HEK293 (cell line): ENCODE results near the gene PRKG2.

Experiments
- CTCF ChIA-PET: fragments of 350-600 bp; formaldehyde crosslinking; extraction: SDS; loops from one replicate; lab custom pipeline; 2021; ENCODE audit warnings: antibody characterized with exemption; lab: Yijun Ruan, JAX
- POLR2A ChIA-PET: fragments of 300-600 bp; formaldehyde crosslinking; extraction: SDS; loops from one replicate; lab custom pipeline; 2020; ENCODE audit warnings: antibody characterized with exemption, inconsistent platforms; lab: Yijun Ruan, JAX
- H3K27ac ChIP-seq: fragments of 200-500 bp; sonication (Bioruptor generic); 2 replicates; pipeline ENCODE4 v1.5.1; 2014; ENCODE audit warnings: low read depth, low read length, control low read depth, inconsistent platforms; ENCODE audit errors: extremely low read depth
- H3K36me3 ChIP-seq, 2 experiments: fragments of 200-500 bp in 1 of 2; sonication (Bioruptor generic) in 1 of 2; 1 replicate in 1 of 2; 2 replicates in 1 of 2; pipeline ENCODE4 v1.5.1; 2014 to 2017; ENCODE audit warnings: inconsistent platforms in 2 of 2, low read length in 2 of 2; ENCODE audit not compliant: control insufficient read depth in 2 of 2, insufficient read depth in 1 of 2
- H3K4me1 ChIP-seq: fragments of 200-500 bp; sonication (Bioruptor generic); 2 replicates; pipeline ENCODE4 v1.5.1; 2014; ENCODE audit warnings: mild to moderate bottlenecking, low read length, inconsistent platforms; ENCODE audit not compliant: control insufficient read depth, insufficient read depth
- H3K4me3 ChIP-seq: 2 replicates; pipeline ENCODE4 v1.5.1; 2011; ENCODE audit warnings: low read depth, mild to moderate bottlenecking, control low read depth, low read length, moderate library complexity
- H3K9me3 ChIP-seq: fragments of 200-500 bp; sonication (Bioruptor generic); 2 replicates; pipeline ENCODE4 v1.5.1; 2014; ENCODE audit warnings: low read depth, low read length, inconsistent platforms; ENCODE audit not compliant: control insufficient read depth, insufficient read depth
- BCL11B ChIP-seq: fragments of 450-650 bp; formaldehyde crosslinking; IDR thresholded peaks from 2 replicates; pipeline ENCODE4 v1.5.1; 2016; ENCODE audit warnings: low read depth, missing biosample characterization, missing genetic modification characterization
- KLF10 ChIP-seq: fragments of 450-650 bp; IDR thresholded peaks from 2 replicates; pipeline ENCODE4 v1.5.1; 2018; ENCODE audit warnings: missing biosample characterization, mild to moderate bottlenecking, missing genetic modification characterization
- MYNN ChIP-seq: fragments of 450-650 bp; formaldehyde crosslinking; IDR thresholded peaks from 2 replicates; pipeline ENCODE4 v1.5.1; 2016; ENCODE audit warnings: missing biosample characterization, missing genetic modification characterization, borderline replicate concordance
- SCRT1 ChIP-seq: fragments of 450-650 bp; formaldehyde crosslinking; IDR thresholded peaks from 2 replicates; pipeline ENCODE4 v1.5.1; 2016; ENCODE audit warnings: missing biosample characterization, missing genetic modification characterization, borderline replicate concordance
- TCF7L2 ChIP-seq: IDR thresholded peaks from 2 replicates; pipeline ENCODE4 v1.6.1; 2011; ENCODE audit warnings: low read depth, mild to moderate bottlenecking, inconsistent platforms, low read length, moderate library complexity, borderline replicate concordance
- ZBTB17 ChIP-seq: fragments of 450-650 bp; formaldehyde crosslinking; IDR thresholded peaks from 2 replicates; pipeline ENCODE4 v1.5.1; 2016; ENCODE audit warnings: missing biosample characterization, missing genetic modification characterization
- ZBTB21 ChIP-seq: fragments of 450-650 bp; formaldehyde crosslinking; IDR thresholded peaks from 2 replicates; pipeline ENCODE4 v1.5.1; 2017; ENCODE audit warnings: missing biosample characterization, missing genetic modification characterization
- ZIC2 ChIP-seq: fragments of 450-650 bp; formaldehyde crosslinking; IDR thresholded peaks from 2 replicates; pipeline ENCODE4 v1.5.1; 2016; ENCODE audit warnings: missing biosample characterization, missing genetic modification characterization
- ZNF155 ChIP-seq: fragments of 450-650 bp; formaldehyde crosslinking; IDR thresholded peaks from 2 replicates; pipeline ENCODE4 v1.5.1; 2016; ENCODE audit warnings: missing biosample characterization, missing genetic modification characterization
- ZNF16 ChIP-seq: fragments of 450-650 bp; formaldehyde crosslinking; IDR thresholded peaks from 2 replicates; pipeline ENCODE4 v1.5.1; 2016; ENCODE audit warnings: low read depth, missing biosample characterization, missing genetic modification characterization
- ZNF202 ChIP-seq: fragments of 450-650 bp; formaldehyde crosslinking; IDR thresholded peaks from 2 replicates; pipeline ENCODE4 v1.5.1; 2016; ENCODE audit warnings: missing biosample characterization, missing genetic modification characterization, borderline replicate concordance
- ZNF211 ChIP-seq: fragments of 450-650 bp; formaldehyde crosslinking; IDR thresholded peaks from 2 replicates; pipeline ENCODE4 v1.5.1; 2016; ENCODE audit warnings: low read depth, missing biosample characterization, missing genetic modification characterization
- ZNF423 ChIP-seq: fragments of 450-650 bp; formaldehyde crosslinking; IDR thresholded peaks from 2 replicates; pipeline ENCODE4 v1.5.1; 2016; ENCODE audit warnings: missing biosample characterization, missing genetic modification characterization
- ZNF433 ChIP-seq: fragments of 450-650 bp; formaldehyde crosslinking; IDR thresholded peaks from 2 replicates; pipeline ENCODE4 v1.5.1; 2016; ENCODE audit warnings: missing biosample characterization, missing genetic modification characterization, low read depth
- ZNF449 ChIP-seq: fragments of 450-650 bp; formaldehyde crosslinking; IDR thresholded peaks from 2 replicates; pipeline ENCODE4 v1.5.1; 2017; ENCODE audit warnings: missing biosample characterization, mild to moderate bottlenecking, missing genetic modification characterization, moderate library complexity
- ZNF544 ChIP-seq: fragments of 450-650 bp; formaldehyde crosslinking; IDR thresholded peaks from 2 replicates; pipeline ENCODE4 v1.5.0; 2017; ENCODE audit warnings: missing biosample characterization, missing genetic modification characterization
- ZNF555 ChIP-seq: fragments of 450-650 bp; formaldehyde crosslinking; conservative IDR thresholded peaks from 2 replicates; pipeline ENCODE4 v1.5.1; 2017; ENCODE audit warnings: missing biosample characterization, mild to moderate bottlenecking, missing genetic modification characterization, inconsistent platforms
- ZNF558 ChIP-seq: fragments of 450-650 bp; formaldehyde crosslinking; IDR thresholded peaks from 2 replicates; pipeline ENCODE4 v1.5.1; 2016; ENCODE audit warnings: missing biosample characterization, missing genetic modification characterization
- ZSCAN16 ChIP-seq: fragments of 450-650 bp; formaldehyde crosslinking; IDR thresholded peaks from 2 replicates; pipeline ENCODE4 v1.5.1; 2016; ENCODE audit warnings: missing biosample characterization, missing genetic modification characterization
- TF ChIP-seq, protein P1 (sequence below): fragments of 450-650 bp; formaldehyde crosslinking; IDR thresholded peaks from 2 replicates; pipeline ENCODE4 v1.5.1; 2016; ENCODE audit warnings: missing biosample characterization, missing genetic modification characterization
- TF ChIP-seq, protein P2 (sequence below): fragments of 450-650 bp; formaldehyde crosslinking; IDR thresholded peaks from 2 replicates; pipeline ENCODE4 v1.5.1; 2016; ENCODE audit warnings: missing biosample characterization, missing genetic modification characterization
- TF ChIP-seq, protein P3 (sequence below): fragments of 450-650 bp; formaldehyde crosslinking; IDR thresholded peaks from 2 replicates; pipeline ENCODE4 v1.5.1; 2017; ENCODE audit warnings: missing biosample characterization, missing genetic modification characterization
- TF ChIP-seq, protein P4 (sequence below): fragments of 450-650 bp; formaldehyde crosslinking; IDR thresholded peaks from 2 replicates; pipeline ENCODE4 v1.5.1; 2016; ENCODE audit warnings: missing biosample characterization, missing genetic modification characterization

The PRKG2 gene

GRCh38 chr4:81093720-81094401, 121.2 kb downstream of the PRKG2 start (continued):
- TF ChIP-seq MYNN (tag by site-specific recombination) (no peak), SCRT1 (tag by site-specific recombination) (no peak), ZBTB17 (tag by site-specific recombination) (no peak), TCF7L2 (no peak)
- TF ChIP-seq, protein P1, sequence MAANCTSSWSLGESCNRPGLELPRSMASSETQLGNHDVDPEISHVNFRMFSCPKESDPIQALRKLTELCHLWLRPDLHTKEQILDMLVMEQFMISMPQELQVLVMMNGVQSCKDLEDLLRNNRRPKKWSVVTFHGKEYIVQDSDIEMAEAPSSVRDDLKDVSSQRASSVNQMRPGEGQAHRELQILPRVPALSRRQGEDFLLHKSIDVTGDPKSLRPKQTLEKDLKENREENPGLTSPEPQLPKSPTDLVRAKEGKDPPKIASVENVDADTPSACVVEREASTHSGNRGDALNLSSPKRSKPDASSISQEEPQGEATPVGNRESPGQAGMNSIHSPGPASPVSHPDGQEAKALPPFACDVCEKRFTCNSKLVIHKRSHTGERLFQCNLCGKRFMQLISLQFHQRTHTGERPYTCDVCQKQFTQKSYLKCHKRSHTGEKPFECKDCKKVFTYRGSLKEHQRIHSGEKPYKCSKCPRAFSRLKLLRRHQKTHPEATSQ (tag by site-specific recombination) = no peak

GRCh38 chr4:81085979-81086378, 129.0 kb downstream of the PRKG2 start:
- H3K27ac ChIP-seq = no peak overlapping the region
- H3K9me3 ChIP-seq = no peaks in the 10 kb centered on the region
- no peak overlapping the region for H3K4me3 ChIP-seq
- ChIA-PET POLR2A (interaction anchor here (0.7 kb wide), 1 partner anchor 89 kb away, joined by 3 read pairs; no protein-coding TSS in a partner anchor), CTCF (interaction anchor here (0.7 to 1.0 kb wide), 2 partner anchors 16 to 726 kb away, joined by 3 read pairs; no protein-coding TSS in a partner anchor)
- no peaks in the 10 kb centered on the region for H3K4me1 ChIP-seq
- no peaks in the 10 kb centered on the region for H3K36me3 ChIP-seq
- TF ChIP-seq, protein P2, sequence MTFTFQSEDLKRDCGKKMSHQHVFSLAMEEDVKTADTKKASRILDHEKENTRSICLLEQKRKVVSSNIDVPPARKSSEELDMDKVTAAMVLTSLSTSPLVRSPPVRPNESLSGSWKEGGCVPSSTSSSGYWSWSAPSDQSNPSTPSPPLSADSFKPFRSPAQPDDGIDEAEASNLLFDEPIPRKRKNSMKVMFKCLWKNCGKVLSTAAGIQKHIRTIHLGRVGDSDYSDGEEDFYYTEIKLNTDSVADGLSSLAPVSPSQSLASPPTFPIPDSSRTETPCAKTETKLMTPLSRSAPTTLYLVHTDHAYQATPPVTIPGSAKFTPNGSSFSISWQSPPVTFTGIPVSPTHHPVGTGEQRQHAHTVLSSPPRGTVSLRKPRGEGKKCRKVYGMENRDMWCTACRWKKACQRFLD (tag by site-specific recombination) = no peak
- TF ChIP-seq BCL11B (tag by site-specific recombination) (no peak), ZNF555 (tag by site-specific recombination) (no peak), ZNF433 (tag by site-specific recombination) (no peak), ZNF211 (tag by site-specific recombination) (no peak), ZNF16 (tag by site-specific recombination) (no peak), ZNF544 (tag by site-specific recombination) (no peak), ZBTB21 (tag by site-specific recombination) (no peak), ZNF202 (tag by site-specific recombination) (no peak), ZNF155 (tag by site-specific recombination) (no peak), ZNF449 (no peak), ZNF423 (tag by site-specific recombination) (no peak), ZNF558 (tag by site-specific recombination) (no peak)

DNA sequence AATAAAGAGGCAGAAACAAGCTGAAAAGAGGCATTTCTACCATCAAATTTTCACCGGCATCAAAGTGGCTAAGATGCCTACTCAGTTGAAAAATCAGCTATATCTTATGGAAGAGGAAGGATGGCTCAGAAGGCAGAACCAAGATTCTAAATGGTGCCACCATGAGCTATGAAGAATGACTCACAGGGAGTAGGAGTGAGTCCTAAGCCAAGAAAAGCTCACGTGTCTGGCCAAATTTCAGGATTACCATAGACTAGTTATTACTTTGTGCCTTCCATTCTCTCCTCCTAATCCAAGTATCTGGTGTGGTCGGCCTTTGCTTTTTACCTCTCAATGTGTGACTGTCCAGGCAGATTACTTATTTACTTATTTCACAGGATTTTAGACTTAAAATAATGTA, 129.7 kb downstream of the PRKG2 start:
- H3K27ac ChIP-seq = no peak overlapping the region
- H3K36me3 ChIP-seq = no peaks in the 10 kb centered on the region
- no peaks in the 10 kb centered on the region for H3K9me3 ChIP-seq
- no peaks in the 10 kb centered on the region for H3K4me1 ChIP-seq
- H3K4me3 ChIP-seq = no peak overlapping the region
- ChIA-PET CTCF (no interaction called here), POLR2A (no interaction called here)
- no peak for TF ChIP-seq KLF10 (tag by site-specific recombination)
- TF ChIP-seq, protein P2 (tag by site-specific recombination) = no peak
- TF ChIP-seq ZIC2 (tag by site-specific recombination) = no peak
- no peak for TF ChIP-seq ZSCAN16 (tag by site-specific recombination)
- no peak for TF ChIP-seq ZNF211 (tag by site-specific recombination)
- TF ChIP-seq, protein P3, sequence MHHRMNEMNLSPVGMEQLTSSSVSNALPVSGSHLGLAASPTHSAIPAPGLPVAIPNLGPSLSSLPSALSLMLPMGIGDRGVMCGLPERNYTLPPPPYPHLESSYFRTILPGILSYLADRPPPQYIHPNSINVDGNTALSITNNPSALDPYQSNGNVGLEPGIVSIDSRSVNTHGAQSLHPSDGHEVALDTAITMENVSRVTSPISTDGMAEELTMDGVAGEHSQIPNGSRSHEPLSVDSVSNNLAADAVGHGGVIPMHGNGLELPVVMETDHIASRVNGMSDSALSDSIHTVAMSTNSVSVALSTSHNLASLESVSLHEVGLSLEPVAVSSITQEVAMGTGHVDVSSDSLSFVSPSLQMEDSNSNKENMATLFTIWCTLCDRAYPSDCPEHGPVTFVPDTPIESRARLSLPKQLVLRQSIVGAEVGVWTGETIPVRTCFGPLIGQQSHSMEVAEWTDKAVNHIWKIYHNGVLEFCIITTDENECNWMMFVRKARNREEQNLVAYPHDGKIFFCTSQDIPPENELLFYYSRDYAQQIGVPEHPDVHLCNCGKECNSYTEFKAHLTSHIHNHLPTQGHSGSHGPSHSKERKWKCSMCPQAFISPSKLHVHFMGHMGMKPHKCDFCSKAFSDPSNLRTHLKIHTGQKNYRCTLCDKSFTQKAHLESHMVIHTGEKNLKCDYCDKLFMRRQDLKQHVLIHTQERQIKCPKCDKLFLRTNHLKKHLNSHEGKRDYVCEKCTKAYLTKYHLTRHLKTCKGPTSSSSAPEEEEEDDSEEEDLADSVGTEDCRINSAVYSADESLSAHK (tag by site-specific recombination) = no peak
- TF ChIP-seq, protein P4, sequence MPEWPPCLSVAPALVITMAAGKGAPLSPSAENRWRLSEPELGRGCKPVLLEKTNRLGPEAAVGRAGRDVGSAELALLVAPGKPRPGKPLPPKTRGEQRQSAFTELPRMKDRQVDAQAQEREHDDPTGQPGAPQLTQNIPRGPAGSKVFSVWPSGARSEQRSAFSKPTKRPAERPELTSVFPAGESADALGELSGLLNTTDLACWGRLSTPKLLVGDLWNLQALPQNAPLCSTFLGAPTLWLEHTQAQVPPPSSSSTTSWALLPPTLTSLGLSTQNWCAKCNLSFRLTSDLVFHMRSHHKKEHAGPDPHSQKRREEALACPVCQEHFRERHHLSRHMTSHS = no peak
